NAMALWA (cell line): Measurements from ENCODE around the gene AUTS2.
"Not testable (repeated sequence)": the region's sequence is repeated elsewhere in the genome, so short reads cannot be mapped to it uniquely, and the experiment has no call there.

Experiments used
- DNase-seq: peaks from one replicate; pipeline ENCODE4 v3.0.0-alpha.2; 2015; ENCODE audit warnings: low spot score

Gene AUTS2

DNA sequence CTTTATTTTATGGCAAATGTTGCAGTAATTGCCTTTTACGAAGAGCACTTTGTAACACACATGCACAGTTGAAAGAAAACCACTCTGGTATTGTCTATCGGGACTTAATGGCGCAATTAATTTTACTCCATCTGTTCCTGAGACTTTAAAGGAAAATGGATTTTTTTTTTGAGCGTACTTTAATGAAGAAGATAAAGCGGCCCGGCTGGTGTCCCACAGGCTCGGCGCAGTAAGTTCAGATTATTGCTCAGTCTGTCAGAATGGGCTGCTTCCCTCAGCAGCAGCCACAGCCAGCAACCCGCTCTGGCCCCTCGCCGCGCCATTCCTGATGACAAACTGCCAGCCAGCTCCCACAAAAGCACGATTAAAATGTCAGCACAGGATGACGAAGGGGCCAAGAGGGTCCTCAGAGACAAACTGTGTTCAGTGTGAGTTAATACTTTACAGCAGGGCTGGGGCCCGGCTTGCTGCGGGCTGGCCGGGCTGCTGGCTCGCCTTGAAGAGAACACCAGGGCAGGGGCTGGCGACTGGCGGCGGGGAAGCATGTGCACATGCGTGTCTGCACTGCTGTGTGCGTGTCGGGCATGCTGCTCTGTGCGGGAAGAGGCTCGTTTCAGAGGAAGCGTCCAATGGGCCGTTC lies 1032.7 kb downstream of the AUTS2 start:
- no peak for DNase-seq

GRCh38 chr7:70631718-70632117 lies 1033.4 kb downstream of the AUTS2 start:
- DNase-seq: no peak

GRCh38 chr7:70632400-70632799 lies 1034.1 kb downstream of the AUTS2 start:
- DNase-seq: no peak

DNA sequence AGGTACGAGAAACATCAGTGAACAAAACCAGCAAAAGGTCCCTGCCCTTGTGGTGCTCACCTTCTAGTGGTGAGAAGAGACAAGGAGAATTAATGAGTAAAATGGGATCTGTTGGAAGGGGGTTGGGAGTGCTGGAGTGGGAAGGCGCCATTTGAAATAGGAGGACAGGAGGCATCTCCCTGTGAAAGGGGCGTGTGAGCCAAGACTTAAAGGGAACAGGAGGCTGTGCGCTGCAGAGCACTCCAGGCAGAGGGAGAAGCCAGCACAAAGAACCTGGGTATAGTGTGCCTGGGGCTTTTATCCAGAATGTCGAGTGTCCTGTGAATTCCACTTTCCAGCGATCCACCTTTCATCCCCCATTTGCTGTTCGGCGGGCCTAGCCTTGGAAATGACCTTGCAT lies 1035.8 kb downstream of the AUTS2 start:
- DNase-seq: no peak

GRCh38 chr7:70634610-70635068 lies 1036.4 kb downstream of the AUTS2 start:
- DNase-seq: no peak

DNA sequence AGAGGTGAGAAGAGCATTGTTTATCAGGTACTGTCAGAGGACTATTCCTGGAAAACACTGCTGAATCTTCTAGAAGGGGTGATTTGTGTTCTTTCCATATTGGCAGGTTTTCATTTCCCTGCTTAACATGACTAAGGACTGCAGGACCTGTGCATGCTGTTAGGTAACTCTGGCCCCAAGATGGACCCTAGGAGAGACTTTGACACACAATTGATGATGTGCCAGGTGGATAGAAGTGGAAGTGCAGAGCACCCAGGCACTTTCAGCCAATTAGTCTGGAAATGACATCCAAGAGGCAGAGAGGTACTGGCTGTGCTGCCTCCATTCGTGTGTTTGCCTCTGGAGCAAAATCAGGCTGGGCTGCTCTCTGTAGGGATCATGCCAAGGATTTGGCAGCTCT lies 1037.4 kb downstream of the AUTS2 start:
- no peak for DNase-seq

GRCh38 chr7:70636169-70636568 lies 1037.9 kb downstream of the AUTS2 start:
- no peak for DNase-seq

DNA sequence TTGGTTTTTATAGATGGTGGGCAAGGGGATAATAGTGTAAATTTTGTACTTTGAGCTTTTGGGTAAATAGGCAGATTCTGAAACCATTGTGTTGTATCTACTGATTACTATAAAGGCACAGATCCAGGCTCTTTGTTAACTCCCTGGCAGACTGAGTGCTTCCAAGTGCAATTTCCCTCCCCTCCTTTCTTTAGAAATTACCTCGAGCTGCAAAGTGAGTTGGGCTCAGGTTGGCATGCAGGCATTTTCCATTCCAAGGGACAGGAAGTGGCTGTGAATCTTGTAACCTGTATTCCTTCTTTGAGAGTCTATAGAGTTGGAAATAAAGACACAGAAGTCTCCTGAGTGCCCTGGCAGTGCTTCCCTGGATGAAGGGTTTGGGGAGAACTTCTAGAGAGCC lies 1039.5 kb downstream of the AUTS2 start:
- no peak for DNase-seq

- DNase-seq: no peak
Observed at GRCh38 chr7:70638158-70639107, 1040.2 kb downstream of the AUTS2 start.

DNA sequence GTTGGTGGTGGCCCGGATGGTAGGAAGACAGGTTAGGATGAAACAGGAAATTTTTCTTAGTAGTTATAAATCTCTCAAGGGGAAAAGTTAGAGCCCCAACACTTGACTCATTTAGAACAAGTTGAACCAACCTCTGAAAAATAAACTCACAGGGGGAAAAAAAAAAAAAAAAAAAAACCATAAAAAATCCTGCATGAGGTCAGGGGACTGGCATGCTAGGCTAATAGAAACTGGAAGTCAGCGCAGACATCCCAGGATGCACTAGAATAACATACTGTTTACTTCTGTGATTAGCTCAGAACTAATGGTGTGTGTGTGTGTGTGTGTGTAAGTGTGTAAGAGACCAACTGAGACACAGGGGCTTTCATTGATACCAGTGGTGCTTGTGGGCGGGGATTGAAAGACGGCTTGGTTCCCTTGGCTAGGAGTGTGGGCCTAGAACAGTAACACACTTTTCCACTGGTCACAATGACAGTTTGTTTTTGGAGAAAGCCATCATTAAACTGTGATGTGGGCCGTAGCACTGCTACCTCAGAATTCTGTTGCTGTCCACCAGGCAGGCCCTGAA lies 1042.1 kb downstream of the AUTS2 start:
- no peak for DNase-seq

GRCh38 chr7:70641882-70642281 lies 1043.6 kb downstream of the AUTS2 start:
- no peak for DNase-seq

DNA sequence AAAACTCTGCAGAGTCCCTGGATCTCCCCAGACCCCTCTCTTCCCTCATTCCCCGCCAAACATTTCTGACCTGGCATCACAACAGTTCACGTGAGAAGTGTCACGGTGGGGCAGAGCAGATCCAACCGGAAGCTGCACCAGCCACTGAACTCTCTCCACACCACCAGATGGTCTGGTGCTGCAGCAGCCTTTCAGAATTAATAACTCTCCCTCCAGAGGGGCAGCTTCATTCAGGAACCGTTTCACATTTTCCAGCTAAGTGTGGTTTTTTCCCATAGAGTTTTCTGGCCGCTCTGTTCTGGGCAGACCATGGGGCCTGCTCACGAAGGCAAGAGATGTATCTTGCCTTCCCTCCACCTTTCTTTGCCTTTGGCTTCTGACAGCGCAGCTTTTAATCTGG lies 1047.0 kb downstream of the AUTS2 start:
- DNase-seq: no peak

- DNase-seq: no peak
Observed at GRCh38 chr7:70645876-70646351, 1047.6 kb downstream of the AUTS2 start.

GRCh38 chr7:70646536-70647248 lies 1048.4 kb downstream of the AUTS2 start:
- DNase-seq: no peak

GRCh38 chr7:70647801-70648498 lies 1049.7 kb downstream of the AUTS2 start:
- DNase-seq: no peak

DNA sequence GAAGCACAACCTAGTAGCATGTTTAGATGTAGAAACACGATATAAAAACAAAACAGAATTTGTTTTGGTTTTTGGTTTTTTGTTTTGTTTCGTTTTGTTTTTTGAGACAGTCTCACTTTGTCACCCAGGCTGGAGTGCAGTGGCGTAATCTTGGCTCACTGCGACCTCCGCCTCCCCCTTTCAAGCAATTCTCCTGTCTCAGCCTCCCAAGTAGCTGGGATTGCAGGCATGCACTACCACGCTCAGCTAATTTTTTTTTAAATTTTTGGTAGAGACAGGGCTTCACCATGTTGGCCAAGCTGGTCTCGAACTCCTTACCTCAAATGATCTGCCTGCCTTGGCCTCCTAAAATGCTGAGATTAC lies 1050.2 kb downstream of the AUTS2 start:
- DNase-seq: not testable (repeated sequence)

DNA sequence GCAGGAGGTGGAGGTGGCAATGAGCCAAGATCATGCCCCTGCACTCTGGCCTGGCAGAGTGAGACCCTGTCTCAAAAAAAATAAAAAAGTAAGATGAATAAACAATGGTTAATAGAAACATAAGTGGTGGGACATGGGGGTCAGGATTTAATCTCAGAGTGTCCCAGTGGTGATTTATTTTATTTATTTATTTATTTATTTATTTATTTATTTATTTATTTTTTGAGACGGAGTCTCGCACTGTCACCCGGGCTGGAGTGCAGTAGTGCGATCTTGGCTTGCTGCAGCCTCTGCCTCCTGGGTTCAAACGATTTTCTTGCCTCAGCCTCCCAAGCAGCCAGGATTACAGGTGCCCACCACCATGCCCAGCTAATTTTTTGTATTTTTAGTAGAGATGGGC lies 1051.0 kb downstream of the AUTS2 start:
- DNase-seq: no peak

DNA sequence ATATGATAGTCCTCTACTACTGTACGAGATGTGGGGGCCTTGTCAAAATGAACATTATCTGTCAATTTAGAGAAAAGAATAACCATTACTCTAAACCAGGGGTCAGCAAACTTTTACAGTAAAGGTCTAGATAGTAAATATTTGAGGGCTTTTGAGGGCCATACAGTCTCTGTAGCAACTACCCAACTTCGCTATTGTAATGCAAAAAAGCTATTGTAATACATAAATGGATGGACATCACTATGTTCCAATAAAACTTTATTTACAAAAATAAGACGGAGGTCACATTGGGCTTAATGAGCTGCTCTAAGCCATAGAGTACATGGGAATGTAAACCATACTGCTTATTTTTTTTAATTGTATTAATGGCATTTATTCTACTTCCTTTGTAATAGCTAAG lies 1055.9 kb downstream of the AUTS2 start:
- DNase-seq: no peak

GRCh38 chr7:70654979-70655378 lies 1056.7 kb downstream of the AUTS2 start:
- no peak for DNase-seq

DNA sequence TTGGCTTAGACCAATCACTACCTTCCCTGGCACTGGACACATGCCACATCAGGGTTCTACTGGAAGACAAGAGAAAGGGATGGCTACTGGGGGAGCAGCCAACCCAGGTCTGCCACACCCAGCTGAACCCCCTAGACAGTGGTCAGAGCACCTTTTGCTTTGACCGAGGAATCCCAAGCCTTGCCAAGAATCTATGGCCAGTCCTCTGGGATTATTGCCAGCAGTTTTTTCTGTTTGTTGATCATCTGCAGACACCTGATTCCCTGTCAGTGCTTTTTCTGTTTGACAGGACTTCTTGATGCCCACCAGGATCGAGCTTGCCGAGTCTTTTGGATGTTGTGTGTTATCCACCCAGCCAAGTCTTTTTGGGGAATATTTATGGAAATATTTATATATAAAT lies 1057.4 kb downstream of the AUTS2 start:
- DNase-seq: no peak

- no peak for DNase-seq
Observed at GRCh38 chr7:70657571-70657970, 1059.3 kb downstream of the AUTS2 start.
